GM12878 (cell line): ENCODE results near the gene DCDC1. TPM values are rescaled to one million over a fixed set of nuclear protein-coding genes. Genes with fewer than 3 reads are reported as not detected.

ENCODE experiments used
- ATAC-seq: fragments of 200-7000 bp; cut with Tn5 transposase; 3 replicates; pipeline ENCODE4 v1.9.1; 2020; ENCODE audit warnings: mild to moderate bottlenecking, moderate library complexity
- BruUV-seq: library from RNA; stranded (reverse); fragments of 400-500 nt; replicated peaks from 2 replicates; lab custom pipeline; 2021; lab: Mats Ljungman, UMichigan
- CTCF ChIA-PET: fragments of 300-600 bp; sonication (Branson Sonifier 250); formaldehyde crosslinking; extraction: SDS; loops from one replicate; lab custom pipeline; 2021; ENCODE audit warnings: inconsistent platforms; lab: Yijun Ruan, JAX
- POLR2A ChIA-PET: fragments of 350-600 bp; formaldehyde crosslinking; extraction: SDS; loops from one replicate; lab custom pipeline; 2021; ENCODE audit warnings: inconsistent platforms; lab: Charles Lee
- RAD21 ChIA-PET: fragments of 300-600 bp; sonication (Branson Sonifier 250); formaldehyde crosslinking; loops from one replicate; lab custom pipeline; 2023; ENCODE audit warnings: antibody characterized with exemption; ENCODE audit not compliant: unreplicated experiment; lab: Charles Lee
- SMC1A ChIA-PET: fragments of 300-600 bp; sonication (Branson Sonifier 250); formaldehyde crosslinking; loops from one replicate; lab custom pipeline; 2023; ENCODE audit not compliant: unreplicated experiment, uncharacterized antibody; lab: Charles Lee
- DNase-seq: peaks from one replicate; pipeline ENCODE4 v3.0.0-alpha.2; 2011; ENCODE audit warnings: low read depth, low spot score
- FAIRE-seq: peaks from 3 replicates; lab custom pipeline; 2011; peaks lifted over from hg19 to GRCh38; lab: Jason Lieb, UNC
- H2AFZ ChIP-seq: 2 replicates; pipeline ENCODE4 v1.6.0; 2011; ENCODE audit warnings: low read depth, low read length, control low read depth; ENCODE audit not compliant: control insufficient read depth
- H3K27ac ChIP-seq: 2 replicates; pipeline ENCODE4 v1.5.1; 2011; ENCODE audit warnings: control low read depth; ENCODE audit not compliant: control insufficient read depth, insufficient read depth
- H3K27me3 ChIP-seq, 2 experiments: replicated peaks in 1 of 2; 2 replicates each; pipeline versions ENCODE4 v1.6.0 to v1.6.1; 2011; ENCODE audit warnings: low read length in 1 of 2; ENCODE audit not compliant: control insufficient read depth in 2 of 2, insufficient read depth in 2 of 2
- H3K36me3 ChIP-seq, 2 experiments: 2 replicates each; pipeline ENCODE4 v1.5.1; 2011; ENCODE audit warnings: low read length in 1 of 2; ENCODE audit not compliant: control insufficient read depth in 2 of 2, insufficient read depth in 2 of 2
- H3K4me1 ChIP-seq: 2 replicates; pipeline ENCODE4 v1.6.1; 2011; ENCODE audit warnings: mild to moderate bottlenecking, low read length, moderate library complexity, mixed read lengths; ENCODE audit not compliant: control insufficient read depth, insufficient read depth
- H3K4me2 ChIP-seq: 2 replicates; pipeline ENCODE4 v1.6.0; 2011; ENCODE audit warnings: control low read depth; ENCODE audit not compliant: control insufficient read depth, insufficient read depth
- H3K4me3 ChIP-seq: fragments of 200-600 bp; sonication (generic); 2 replicates; pipeline ENCODE4 v1.5.1; 2016
- H3K79me2 ChIP-seq: 2 replicates; pipeline ENCODE4 v1.6.0; 2011; ENCODE audit warnings: low read length; ENCODE audit not compliant: control insufficient read depth, insufficient read depth
- H3K9ac ChIP-seq: 2 replicates; pipeline ENCODE4 v1.8.0; 2011; ENCODE audit warnings: low read length, control low read depth, mixed read lengths; ENCODE audit not compliant: control insufficient read depth, insufficient read depth
- H3K9me3 ChIP-seq: replicated peaks from 3 replicates; pipeline ENCODE4 v1.5.1; 2011; ENCODE audit warnings: mild to moderate bottlenecking, low read length; ENCODE audit not compliant: control insufficient read depth, insufficient read depth
- H4K20me1 ChIP-seq: 2 replicates; pipeline ENCODE4 v1.6.0; 2011; ENCODE audit not compliant: control insufficient read depth, insufficient read depth
- ATF2 ChIP-seq: IDR thresholded peaks from 2 replicates; pipeline ENCODE4 v1.6.1; 2012; ENCODE audit warnings: low read length, inconsistent platforms
- BMI1 ChIP-seq: fragments of 450-650 bp; IDR thresholded peaks from 2 replicates; pipeline ENCODE4 v1.6.1; 2016; ENCODE audit warnings: mild to moderate bottlenecking, moderate library complexity, borderline replicate concordance
- CHD2 ChIP-seq: IDR thresholded peaks from 2 replicates; pipeline ENCODE4 v1.6.1; 2011; ENCODE audit warnings: low read depth, low read length, improper control_type of control experiment, borderline replicate concordance
- EGR1 ChIP-seq, 2 experiments: IDR thresholded peaks; 1 replicate in 1 of 2; 2 replicates in 1 of 2; pipeline ENCODE4 v1.6.1; 2011 to 2012; ENCODE audit warnings: low read depth in 2 of 2, low read length in 2 of 2, borderline replicate concordance in 1 of 2, mild to moderate bottlenecking in 1 of 2, moderate library complexity in 1 of 2
- KAT2A ChIP-seq: conservative IDR thresholded peaks from 2 replicates; pipeline ENCODE4 v1.6.1; 2011; ENCODE audit warnings: low read depth, low read length; ENCODE audit not compliant: control insufficient read depth
- MEF2A ChIP-seq: IDR thresholded peaks from 2 replicates; pipeline ENCODE4 v1.6.1; 2011; ENCODE audit warnings: low read depth, mild to moderate bottlenecking, low read length, moderate library complexity; ENCODE audit not compliant: insufficient read depth
- NR2F1 ChIP-seq: fragments of 450-650 bp; conservative IDR thresholded peaks from 2 replicates; pipeline ENCODE4 v1.6.1; 2017; ENCODE audit warnings: mild to moderate bottlenecking
- POU2F2 ChIP-seq: IDR thresholded peaks from 3 replicates; pipeline ENCODE4 v1.6.1; 2011; ENCODE audit warnings: low read depth, mild to moderate bottlenecking, low read length, borderline replicate concordance
- RAD21 ChIP-seq: IDR thresholded peaks from 2 replicates; pipeline ENCODE4 v1.6.1; 2011; ENCODE audit warnings: mild to moderate bottlenecking, low read depth, low read length, moderate library complexity; ENCODE audit not compliant: insufficient read depth
- SKIL ChIP-seq: fragments of 450-650 bp; IDR thresholded peaks from 2 replicates; pipeline ENCODE4 v1.6.1; 2017; ENCODE audit warnings: mild to moderate bottlenecking, low read depth, inconsistent platforms; ENCODE audit not compliant: poor library complexity, severe bottlenecking
- SP1 ChIP-seq: IDR thresholded peaks from one replicate; pipeline ENCODE4 v1.6.1; 2011; ENCODE audit warnings: low read depth, low read length
- SPI1 ChIP-seq: IDR thresholded peaks from 2 replicates; pipeline ENCODE4 v1.6.1; 2011; ENCODE audit warnings: low read depth, mild to moderate bottlenecking, low read length, moderate library complexity, borderline replicate concordance; ENCODE audit not compliant: insufficient read depth
- SREBF1 ChIP-seq: IDR thresholded peaks from 2 replicates; pipeline ENCODE4 v1.6.1; 2012; ENCODE audit warnings: mild to moderate bottlenecking, low read length
- SREBF2 ChIP-seq: IDR thresholded peaks from 2 replicates; pipeline ENCODE4 v1.6.1; 2012; ENCODE audit warnings: mild to moderate bottlenecking, low read length
- TCF7 ChIP-seq: IDR thresholded peaks from 2 replicates; pipeline ENCODE4 v1.6.1; 2014; ENCODE audit warnings: antibody characterized with exemption, borderline replicate concordance
- WGBS: methylation state at CpG from one replicate; pipeline ENCODE4 v1.1.6; 2016; ENCODE audit warnings: low lambda C conversion rate; ENCODE audit not compliant: insufficient replicate concordance, insufficient coverage; ENCODE audit errors: missing lambda C conversion rate; 5-methylcytosine and 5-hydroxymethylcytosine counted together
- in situ Hi-C: fragments of 300-500 bp; cut with MboI; formaldehyde crosslinking; loops from 9 replicates; pipeline ENCODE4 v1.14.3; 2018; ENCODE audit warnings: mixed read lengths
- intact Hi-C: fragments of 100-400 bp; cut with micrococcal nuclease; formaldehyde crosslinking; loops from one replicate; pipeline ENCODE4 v1.14.2; 2022; ENCODE audit not compliant: unreplicated experiment
- polyA plus RNA-seq, 11 experiments: library from polyadenylated mRNA; depleted of rRNA in 4 of 11; unstranded in 6 of 11; stranded (reverse) in 5 of 11; fragments of >200 nt; fragmentation: Nextera tagmentation in 4 of 11; fragmentation: Illumina TruSeq in 1 of 11; extraction: Ambion mirVana in 4 of 11; extraction: Trizol in 1 of 11; gene quantifications; 1 replicate in 1 of 11; 2 replicates in 10 of 11; pipeline versions ENCODE4 v1.2.1 to v1.2.3, GENCODE V29; 2011 to 2016; ENCODE audit warnings: inconsistent platforms in 2 of 11, missing spikeins in 2 of 11, low read depth in 1 of 11
- total RNA-seq, 4 experiments: library from RNA; depleted of rRNA in 3 of 4; stranded (reverse); fragments of >200 nt in 3 of 4; fragmentation: Illumina TruSeq in 1 of 4; extraction: Trizol in 1 of 4; gene quantifications; 2 replicates each; pipeline versions ENCODE4 v1.2.1 to v1.2.3, GENCODE V29; 2013 to 2021

Gene DCDC1
- total and polyA plus RNA-seq, 10 of the 15 experiments (the other 5 are each of a cell fraction or from before 2014, with no cell fraction given), result not detected

GRCh38 chr11:30832831-30833230 lies 536.7 kb downstream of the DCDC1 start:
- Histone ChIP-seq H3K36me3 (no peaks in the 10 kb centered on the region), H3K27ac (no peak overlapping the region), H2AFZ (no peak overlapping the region)
- SMC1A ChIA-PET, result interaction anchor here (0.7 kb wide), 1 partner anchor 268 kb away, joined by 3 read pairs; no protein-coding TSS in a partner anchor
- POLR2A ChIA-PET, result no interaction called here
- intact Hi-C loops, result no loop called here
- TF ChIP-seq MEF2A, result no peak
- no peak for TF ChIP-seq NR2F1
- TF ChIP-seq ATF2, result no peak
- TF ChIP-seq, all 136 proteins: peak for 0
- Histone ChIP-seq H3K4me1 (no peaks in the 10 kb centered on the region), H3K9me3 (no peaks in the 10 kb centered on the region), H3K27me3 (no peaks in the 10 kb centered on the region), H3K4me2 (no peak overlapping the region), H3K9ac (no peak overlapping the region), H3K4me3 (no peak overlapping the region), H3K79me2 (no peaks in the 10 kb centered on the region), H4K20me1 (no peaks in the 10 kb centered on the region)
- in situ Hi-C loops, result no loop called here
- FAIRE-seq (no peak), DNase-seq (no peak), ATAC-seq (no peak)
- BruUV-seq, result no TSS peak
- ChIA-PET RAD21 (no interaction called here), CTCF (interaction anchor here (1.0 kb wide), 1 partner anchor 10 kb away, joined by 3 read pairs; no protein-coding TSS in a partner anchor)
- 0% methylated on average over 1 of the region's 1 CpG for WGBS

- no peak overlapping the region for H3K9ac ChIP-seq
- H4K20me1 ChIP-seq, result no peaks in the 10 kb centered on the region
- TF ChIP-seq MEF2A, result no peak
- TF ChIP-seq SPI1, result no peak
- no peak for TF ChIP-seq TCF7
- no peak for TF ChIP-seq BMI1
- no peak for TF ChIP-seq POU2F2
- no peak for TF ChIP-seq CHD2
- no peak for TF ChIP-seq EGR1 (IDR thresholded peaks at IDR 0.05; ENCODE audit: borderline replicate concordance in 1 of 2, low read depth in 2 of 2, low read length in 2 of 2)
- no peak for TF ChIP-seq SREBF1
- no peak for TF ChIP-seq SREBF2
- TF ChIP-seq KAT2A, result no peak
- TF ChIP-seq SKIL, result no peak
- no peak for TF ChIP-seq RAD21
- TF ChIP-seq SP1, result no peak
These were observed 538.9 kb downstream of the DCDC1 start for GRCh38 chr11:30830681-30831080.

More at GRCh38 chr11:30830681-30831080, 538.9 kb downstream of the DCDC1 start:
- no peak overlapping the region for H3K4me2 ChIP-seq
- H3K27ac ChIP-seq, result no peak overlapping the region
- H3K9me3 ChIP-seq, result no peaks in the 10 kb centered on the region
- in situ Hi-C loops, result no loop called here
- H2AFZ ChIP-seq, result no peak overlapping the region
- H3K27me3 ChIP-seq, result no peaks in the 10 kb centered on the region
- DNase-seq (no peak), FAIRE-seq (no peak), ATAC-seq (no peak)
- H3K4me3 ChIP-seq, result no peak overlapping the region
- ChIA-PET CTCF (interaction anchor here (0.6 to 1.1 kb wide), 3 partner anchors 26 to 242 kb away, joined by 3 to 4 read pairs (median 3); no protein-coding TSS in a partner anchor), SMC1A (interaction anchor here (0.5 kb wide), 1 partner anchor 29 kb away, joined by 4 read pairs; no protein-coding TSS in a partner anchor), POLR2A (no interaction called here), RAD21 (no interaction called here)
- 0% methylated on average over 1 of the region's 1 CpG for WGBS
- no peaks in the 10 kb centered on the region for H3K79me2 ChIP-seq
- no peaks in the 10 kb centered on the region for H3K36me3 ChIP-seq
- intact Hi-C loops, result no loop called here
- no TSS peak for BruUV-seq
- H3K4me1 ChIP-seq, result no peaks in the 10 kb centered on the region
